H1 (cell line): Measurements from ENCODE around the gene CELF5. TPM values are rescaled to one million over a fixed set of nuclear protein-coding genes. Genes with fewer than 3 reads are reported as not detected.
"Not testable (repeated sequence)": the region's sequence is repeated elsewhere in the genome, so short reads cannot be mapped to it uniquely, and the experiment has no call there.

Source experiments
- CTCF ChIA-PET: fragments of 300-600 bp; sonication (Branson Sonifier 250); formaldehyde crosslinking; loops from one replicate; lab custom pipeline; 2021; ENCODE audit not compliant: partially characterized antibody; lab: Charles Lee
- POLR2A ChIA-PET: fragments of 300-600 bp; sonication (Branson Sonifier 250); formaldehyde crosslinking; loops from one replicate; lab custom pipeline; 2021; ENCODE audit warnings: inconsistent platforms; ENCODE audit not compliant: partially characterized antibody; lab: Charles Lee
- DNase-seq, 2 experiments: peaks; one replicate each; pipeline versions ENCODE4 v3.0.0 to v3.0.0-alpha.2; 2010 to 2022; ENCODE audit warnings: low spot score in 2 of 2, low read depth in 1 of 2, mixed read lengths in 1 of 2
- FAIRE-seq: peaks from 2 replicates; lab custom pipeline; 2011; peaks lifted over from hg19 to GRCh38; lab: Jason Lieb, UNC
- H2AFZ ChIP-seq: 2 replicates; pipeline ENCODE4 v1.8.1; 2012; ENCODE audit warnings: low read length, inconsistent platforms
- H2AK5ac ChIP-seq: 2 replicates; pipeline ENCODE4 v1.6.1; 2013; ENCODE audit warnings: low read depth, low read length
- H2BK120ac ChIP-seq: replicated peaks from 2 replicates; pipeline ENCODE3; 2013; ENCODE audit warnings: low read depth, low read length, inconsistent platforms
- H2BK12ac ChIP-seq: 2 replicates; pipeline ENCODE4 v1.6.1; 2013; ENCODE audit warnings: low read depth, low read length
- H2BK15ac ChIP-seq: 2 replicates; pipeline ENCODE4 v1.6.1; 2013; ENCODE audit warnings: low read length
- H2BK20ac ChIP-seq: 2 replicates; pipeline ENCODE4 v1.6.1; 2013; ENCODE audit warnings: low read length
- H2BK5ac ChIP-seq: 2 replicates; pipeline ENCODE4 v1.6.1; 2013; ENCODE audit warnings: low read depth, low read length
- H3K14ac ChIP-seq: 2 replicates; pipeline ENCODE4 v1.6.1; 2013; ENCODE audit warnings: inconsistent platforms; ENCODE audit not compliant: insufficient read length
- H3K18ac ChIP-seq: 2 replicates; pipeline ENCODE4 v1.6.1; 2013; ENCODE audit warnings: low read length; ENCODE audit errors: extremely low read depth
- H3K23ac ChIP-seq: 2 replicates; pipeline ENCODE4 v1.6.1; 2013; ENCODE audit warnings: inconsistent platforms; ENCODE audit not compliant: insufficient read length
- H3K23me2 ChIP-seq: 2 replicates; pipeline ENCODE4 v1.6.1; 2013; ENCODE audit warnings: low read depth, low read length
- H3K27ac ChIP-seq: 2 replicates; pipeline ENCODE4 v1.6.1; 2011; ENCODE audit warnings: low read depth, low read length, inconsistent platforms
- H3K27me3 ChIP-seq, 4 experiments: replicated peaks in 1 of 4; 1 replicate in 1 of 4; 2 replicates in 3 of 4; pipeline versions ENCODE4 v1.6.1 to v1.8.1; 2011 to 2013; ENCODE audit warnings: low read length in 3 of 4, mild to moderate bottlenecking in 3 of 4, inconsistent platforms in 2 of 4, mixed read lengths in 2 of 4, moderate library complexity in 1 of 4; ENCODE audit not compliant: control insufficient read depth in 3 of 4, insufficient read depth in 3 of 4; ENCODE audit errors: extremely low read depth in 1 of 4
- H3K36me3 ChIP-seq, 4 experiments: 2 replicates each; pipeline versions ENCODE4 v1.6.1 to v1.8.1; 2011 to 2013; ENCODE audit warnings: mild to moderate bottlenecking in 4 of 4, low read length in 3 of 4, moderate library complexity in 2 of 4, control low read depth in 1 of 4, inconsistent platforms in 1 of 4; ENCODE audit not compliant: insufficient read depth in 4 of 4, control insufficient read depth in 2 of 4
- H3K4ac ChIP-seq: replicated peaks from 2 replicates; pipeline ENCODE3; 2013; ENCODE audit warnings: low read length, low read depth, mixed read lengths, inconsistent platforms; ENCODE audit not compliant: insufficient read length
- H3K4me1 ChIP-seq, 4 experiments: replicated peaks in 1 of 4; 1 replicate in 1 of 4; 2 replicates in 3 of 4; pipeline versions ENCODE4 v1.6.1 to v1.8.1; 2011 to 2013; ENCODE audit warnings: low read length in 3 of 4, inconsistent platforms in 2 of 4, mixed read lengths in 1 of 4; ENCODE audit not compliant: insufficient read depth in 4 of 4, control insufficient read depth in 3 of 4
- H3K4me2 ChIP-seq, 2 experiments: 2 replicates each; pipeline versions ENCODE4 v1.6.1 to v1.8.1; 2011 to 2013; ENCODE audit warnings: low read depth in 2 of 2, low read length in 2 of 2, control low read depth in 1 of 2, inconsistent platforms in 1 of 2, mild to moderate bottlenecking in 1 of 2; ENCODE audit not compliant: insufficient read depth in 1 of 2
- H3K4me3 ChIP-seq, 4 experiments: fragments of 200-600, 300-600 bp in 1 of 4; sonication (generic), shearing (Covaris generic), sonication (Bioruptor Twin) in 1 of 4; 2 replicates each; pipeline versions ENCODE4 v1.5.1 to v1.8.1; 2011 to 2016; ENCODE audit warnings: low read length in 4 of 4, low read depth in 3 of 4, control low read depth in 2 of 4, inconsistent platforms in 2 of 4, mild to moderate bottlenecking in 2 of 4, mixed read lengths in 1 of 4, moderate library complexity in 1 of 4; ENCODE audit not compliant: insufficient read depth in 2 of 4; ENCODE audit errors: extremely low read depth in 1 of 4
- H3K56ac ChIP-seq: replicated peaks from 2 replicates; pipeline ENCODE3; 2013; ENCODE audit warnings: low read depth, mild to moderate bottlenecking, mixed read lengths, low read length, inconsistent platforms; ENCODE audit not compliant: insufficient read length
- H3K79me1 ChIP-seq: 2 replicates; pipeline ENCODE4 v1.6.1; 2013; ENCODE audit warnings: low read depth, low read length, control low read depth
- H3K79me2 ChIP-seq, 2 experiments: 2 replicates each; pipeline versions ENCODE4 v1.6.1 to v1.8.1; 2012 to 2013; ENCODE audit warnings: low read length in 2 of 2, mild to moderate bottlenecking in 2 of 2, inconsistent platforms in 1 of 2; ENCODE audit not compliant: insufficient read depth in 2 of 2, control insufficient read depth in 1 of 2
- H3K9ac ChIP-seq, 4 experiments: replicated peaks in 1 of 4; 1 replicate in 1 of 4; 2 replicates in 3 of 4; pipeline versions ENCODE4 v1.6.1 to v1.8.1; 2011 to 2013; ENCODE audit warnings: low read depth in 3 of 4, low read length in 3 of 4, control low read depth in 2 of 4, mild to moderate bottlenecking in 2 of 4, moderate library complexity in 2 of 4, inconsistent platforms in 1 of 4; ENCODE audit errors: extremely low read depth in 1 of 4
- H3K9me3 ChIP-seq, 2 experiments: 2 replicates each; pipeline versions ENCODE4 v1.6.1 to v1.8.1; 2012 to 2013; ENCODE audit warnings: mild to moderate bottlenecking in 2 of 2, moderate library complexity in 2 of 2, control low read depth in 1 of 2, inconsistent platforms in 1 of 2, low read depth in 1 of 2, low read length in 1 of 2, mixed read lengths in 1 of 2; ENCODE audit not compliant: insufficient read depth in 2 of 2
- H4K20me1 ChIP-seq, 2 experiments: replicated peaks in 1 of 2; 2 replicates each; pipeline versions ENCODE3 to v1.8.1; 2011 to 2013; ENCODE audit warnings: inconsistent platforms in 2 of 2, low read length in 2 of 2, mild to moderate bottlenecking in 1 of 2; ENCODE audit not compliant: insufficient read depth in 2 of 2, control insufficient read depth in 1 of 2
- H4K5ac ChIP-seq: 2 replicates; pipeline ENCODE4 v1.6.1; 2013; ENCODE audit warnings: low read length, low read depth, mixed read lengths, inconsistent platforms; ENCODE audit not compliant: insufficient read length
- H4K8ac ChIP-seq: 2 replicates; pipeline ENCODE4 v1.8.0; 2013; ENCODE audit warnings: mild to moderate bottlenecking, moderate library complexity, low read length, inconsistent platforms; ENCODE audit not compliant: insufficient read depth; ENCODE audit errors: extremely low read depth
- H4K91ac ChIP-seq: replicated peaks from 2 replicates; pipeline ENCODE3; 2013; ENCODE audit warnings: low read length, mixed read lengths, inconsistent platforms; ENCODE audit not compliant: insufficient read length
- RFX5 ChIP-seq: IDR thresholded peaks from 2 replicates; pipeline ENCODE4 v1.6.1; 2011; ENCODE audit warnings: low read depth, low read length, improper control_type of control experiment, borderline replicate concordance
- WGBS, 2 experiments: shearing (Covaris generic) in 1 of 2; methylation state at CpG; one replicate each; pipeline versions ENCODE4 v1.1.6 to v1.1.7; 2013 to 2015; ENCODE audit warnings: low lambda C conversion rate in 2 of 2, mixed read lengths in 2 of 2, inconsistent platforms in 1 of 2, low coverage in 1 of 2, missing lambda C conversion rate in 1 of 2; ENCODE audit not compliant: insufficient replicate concordance in 2 of 2, insufficient coverage in 1 of 2, insufficient read length in 1 of 2; ENCODE audit errors: extremely low coverage in 1 of 2, missing lambda C conversion rate in 1 of 2; 5-methylcytosine and 5-hydroxymethylcytosine counted together
- polyA plus RNA-seq, 7 experiments: library from polyadenylated mRNA; depleted of rRNA in 3 of 7; stranded (reverse) in 5 of 7; unstranded in 2 of 7; fragments of >200 nt in 5 of 7; fragments of 200-250 nt in 2 of 7; gene quantifications; 1 replicate in 5 of 7; 2 replicates in 1 of 7; 4 replicates in 1 of 7; pipeline versions ENCODE4 v1.2.1 to v1.2.3, GENCODE V29; 2011 to 2013; ENCODE audit warnings: missing spikeins in 2 of 7, mixed read lengths in 2 of 7
- total RNA-seq: library from RNA; stranded (reverse); fragmentation: NEBNext Ultra II Directional; extraction: Animal tissue kit (Norgen Biotek cat#: 25700); gene quantifications from 2 replicates; pipeline ENCODE4 v1.2.1, GENCODE V29; 2021

Gene CELF5
- total and polyA plus RNA-seq, 2 of the 8 experiments (the other 6 are each of a cell fraction or from before 2014, with no cell fraction given), result 9.8 to 15.0 TPM

DNA sequence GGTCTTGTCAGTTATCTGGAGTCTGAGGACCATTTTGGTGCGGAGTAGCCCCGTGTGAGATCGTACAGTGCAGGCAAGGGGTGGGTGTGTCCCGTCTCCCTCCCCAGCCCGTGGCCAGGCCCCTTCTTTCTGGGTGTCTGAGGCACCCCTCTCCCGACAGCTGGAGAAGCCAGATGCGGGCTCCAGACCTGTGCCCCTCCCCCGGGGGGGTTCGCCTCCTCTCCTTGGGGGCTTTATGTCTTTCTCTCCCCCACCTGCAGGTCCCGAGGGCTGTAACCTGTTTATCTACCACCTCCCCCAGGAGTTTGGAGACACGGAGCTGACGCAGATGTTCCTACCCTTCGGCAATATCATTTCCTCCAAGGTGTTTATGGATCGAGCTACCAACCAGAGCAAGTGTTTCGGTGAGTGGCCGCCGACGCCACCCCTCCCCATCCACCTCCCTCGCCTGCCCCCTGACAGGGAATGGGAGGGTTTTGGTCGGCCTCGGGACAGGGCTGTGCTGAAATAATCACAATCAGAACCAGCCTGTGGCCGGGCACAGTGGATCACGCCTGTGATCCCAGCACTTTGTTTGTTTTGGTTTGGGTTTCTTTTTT is 65.6 kb downstream of the CELF5 start (continued):
- TF ChIP-seq RFX5, result no peak

DNA sequence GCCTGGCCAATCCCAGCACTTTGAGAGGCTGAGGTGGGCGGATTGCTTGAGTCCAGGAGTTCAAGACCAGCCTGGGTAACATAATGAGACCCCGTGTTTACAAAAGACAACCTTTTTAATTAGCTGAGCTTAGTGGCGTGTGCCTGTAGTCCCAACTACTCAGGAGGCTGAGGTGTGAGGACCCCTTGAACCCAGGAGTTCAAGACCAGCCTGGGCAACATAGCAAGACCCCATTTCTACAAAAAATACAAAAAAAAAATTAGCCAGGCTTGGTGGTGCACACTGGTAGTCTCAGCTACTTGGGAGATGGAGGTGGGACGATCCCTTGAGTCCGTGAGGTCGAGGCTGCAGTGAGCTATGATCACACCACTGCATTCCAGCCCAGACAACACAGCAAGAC is 66.4 kb downstream of the CELF5 start:
- not testable (repeated sequence) for DNase-seq, H4K91ac ChIP-seq

More for the DNA sequence above, 66.4 kb downstream of the CELF5 start:
- H3K23ac ChIP-seq, H3K4ac ChIP-seq, H2AK5ac ChIP-seq, H3K4me1 ChIP-seq, H2BK12ac ChIP-seq, H3K79me1 ChIP-seq, H3K9me3 ChIP-seq, H4K8ac ChIP-seq, H4K5ac ChIP-seq, H3K36me3 ChIP-seq, H3K18ac ChIP-seq, H3K4me2 ChIP-seq, H3K56ac ChIP-seq, H2BK15ac ChIP-seq, H2BK5ac ChIP-seq, H3K79me2 ChIP-seq, H3K23me2 ChIP-seq, H4K20me1 ChIP-seq, H2BK120ac ChIP-seq, FAIRE-seq, H2BK20ac ChIP-seq, H3K9ac ChIP-seq, H3K27ac ChIP-seq, H2AFZ ChIP-seq, H3K4me3 ChIP-seq, H3K27me3 ChIP-seq, H3K14ac ChIP-seq: not testable (repeated sequence)
- ChIA-PET CTCF (interaction anchor here (0.7 to 1.4 kb wide), 2 partner anchors 11 to 14 kb away, joined by 3 to 7 read pairs; no protein-coding TSS in a partner anchor), POLR2A (interaction anchor here (0.7 kb wide), 1 partner anchor 1053 kb away, joined by 3 read pairs; no protein-coding TSS in a partner anchor)
- WGBS, 2 experiments, result 86% methylated on average over 6 of the region's 6 CpGs; no CpG with 5 or more reads in 1 of the 2 experiments
